GM19025 (cell line): ENCODE results near the gene PPP2R3B.

ENCODE experiments used
- ATAC-seq: cut with Tn5 transposase; IDR thresholded peaks from one replicate; pipeline ENCODE4 v1.9.1; 2021; ENCODE audit warnings: mild to moderate bottlenecking, low read depth, moderate library complexity; ENCODE audit not compliant: unreplicated experiment

The PPP2R3B gene

DNA sequence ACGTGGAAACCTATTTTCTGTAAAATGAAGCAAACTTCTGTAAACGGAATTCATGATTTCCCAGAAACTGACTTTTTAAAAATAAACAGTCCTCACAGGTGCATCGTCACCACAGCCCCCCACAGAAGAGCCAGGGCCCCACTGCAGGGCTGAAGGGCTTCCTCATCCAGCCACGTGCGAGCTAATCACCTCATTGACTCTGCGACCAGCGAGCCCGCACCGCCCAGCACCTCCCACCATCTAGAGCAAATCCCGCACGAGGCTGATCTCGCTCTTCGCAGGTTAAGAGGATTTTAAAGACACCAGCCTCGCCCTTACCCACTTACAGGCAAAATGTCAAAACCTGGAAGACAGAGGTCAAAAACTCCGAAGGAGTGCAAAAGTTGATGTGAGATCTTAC is 14.8 kb downstream of the PPP2R3B start:
- ATAC-seq, result no peak

DNA sequence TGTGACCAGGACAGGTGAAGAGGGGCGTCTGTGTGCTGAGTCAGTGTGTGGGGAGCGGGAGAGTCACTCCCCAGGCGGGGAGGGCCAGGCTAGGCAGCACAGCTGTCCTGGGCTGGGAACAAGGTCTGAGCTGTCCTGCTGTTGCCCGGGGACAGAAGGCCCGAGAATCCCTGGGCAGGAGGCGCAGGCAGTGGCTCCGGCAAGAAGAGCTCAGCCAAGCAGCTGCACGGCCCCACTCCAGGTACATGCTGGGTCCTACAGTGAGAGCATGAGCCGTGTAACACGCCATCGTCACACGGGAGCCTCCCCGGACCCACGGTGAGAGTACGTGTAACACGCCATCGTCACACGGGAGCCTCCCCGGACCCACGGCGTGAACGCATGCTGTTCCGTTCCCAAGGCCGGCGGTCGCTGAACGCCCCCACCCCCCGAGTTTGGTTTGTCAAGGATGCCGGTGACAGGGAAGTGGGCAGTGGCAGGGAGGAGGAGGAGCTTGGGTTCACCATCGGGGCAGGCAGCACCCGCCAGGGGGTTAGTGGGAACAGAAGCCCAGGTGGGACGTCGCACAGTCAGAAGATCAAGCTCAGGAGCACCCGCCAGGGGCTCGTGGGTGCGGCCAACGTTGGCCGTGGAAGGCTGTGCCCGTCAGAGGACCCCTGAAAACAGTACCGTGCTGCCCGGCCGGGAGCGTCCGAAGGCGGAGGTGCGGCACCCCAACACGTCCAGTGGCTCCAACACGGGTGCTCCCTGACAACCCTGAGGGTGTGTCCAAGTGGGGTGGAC is 15.6 kb downstream of the PPP2R3B start:
- no peak for ATAC-seq

DNA sequence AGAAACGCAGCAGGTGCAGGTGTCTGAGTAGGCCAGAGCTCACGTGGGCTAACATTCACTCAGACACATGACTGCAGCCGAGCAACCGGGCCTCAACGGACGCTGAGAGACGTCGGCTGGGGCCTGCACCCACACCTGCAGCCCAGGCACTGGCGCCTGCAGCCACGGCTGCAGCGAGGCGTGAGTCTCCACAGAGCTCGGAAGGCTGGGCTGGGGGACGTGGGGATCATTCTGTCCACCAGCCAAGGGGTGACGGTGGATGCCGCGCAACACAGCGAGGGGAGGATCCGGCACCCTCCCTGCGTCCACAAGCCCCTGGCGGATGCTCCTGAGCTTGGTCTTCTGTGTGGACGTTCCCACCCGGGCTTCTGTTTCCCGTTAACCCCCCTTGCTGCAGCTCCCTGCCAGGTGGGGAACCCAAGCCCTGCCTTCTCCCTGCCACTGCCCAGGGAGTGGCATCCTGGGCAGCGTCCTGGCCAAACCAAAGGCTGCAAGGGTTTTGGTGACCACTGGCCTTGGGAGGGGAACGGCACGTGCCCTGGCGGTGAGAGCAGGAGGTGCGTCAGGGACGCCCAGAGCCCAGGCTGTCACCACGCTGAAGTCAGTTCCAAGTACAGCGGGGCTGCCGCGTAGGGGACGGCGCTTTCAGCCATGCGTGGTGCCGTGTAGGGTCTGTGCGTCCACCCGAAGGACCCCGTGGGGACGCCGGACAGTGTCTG is 16.3 kb downstream of the PPP2R3B start:
- no peak for ATAC-seq

DNA sequence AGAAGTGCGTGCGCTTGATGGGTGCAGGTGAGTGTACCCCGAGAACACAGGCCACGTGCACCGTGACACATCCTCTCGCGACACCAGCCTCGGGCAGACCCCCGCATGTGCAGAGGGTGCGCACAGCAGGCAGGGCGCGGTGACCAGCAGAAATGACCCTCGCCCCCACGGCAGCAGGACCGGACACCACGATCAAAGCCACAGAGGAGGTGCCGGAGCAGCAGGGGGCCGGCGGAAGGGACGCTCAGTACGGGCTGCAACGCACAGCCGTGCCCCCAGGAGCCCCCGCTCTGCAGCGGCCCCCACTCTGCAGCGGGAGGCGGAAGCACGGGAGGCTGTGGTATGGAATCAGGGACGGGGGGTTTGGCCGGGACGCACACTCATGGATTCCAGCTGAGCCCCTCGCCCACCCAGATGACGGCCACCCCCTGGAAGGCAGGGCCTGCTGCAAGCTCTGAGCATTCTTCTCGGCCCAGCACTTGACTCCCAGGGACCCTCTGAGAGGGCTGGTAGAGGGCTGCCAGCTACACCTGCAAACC is 17.1 kb downstream of the PPP2R3B start:
- no peak for ATAC-seq

DNA sequence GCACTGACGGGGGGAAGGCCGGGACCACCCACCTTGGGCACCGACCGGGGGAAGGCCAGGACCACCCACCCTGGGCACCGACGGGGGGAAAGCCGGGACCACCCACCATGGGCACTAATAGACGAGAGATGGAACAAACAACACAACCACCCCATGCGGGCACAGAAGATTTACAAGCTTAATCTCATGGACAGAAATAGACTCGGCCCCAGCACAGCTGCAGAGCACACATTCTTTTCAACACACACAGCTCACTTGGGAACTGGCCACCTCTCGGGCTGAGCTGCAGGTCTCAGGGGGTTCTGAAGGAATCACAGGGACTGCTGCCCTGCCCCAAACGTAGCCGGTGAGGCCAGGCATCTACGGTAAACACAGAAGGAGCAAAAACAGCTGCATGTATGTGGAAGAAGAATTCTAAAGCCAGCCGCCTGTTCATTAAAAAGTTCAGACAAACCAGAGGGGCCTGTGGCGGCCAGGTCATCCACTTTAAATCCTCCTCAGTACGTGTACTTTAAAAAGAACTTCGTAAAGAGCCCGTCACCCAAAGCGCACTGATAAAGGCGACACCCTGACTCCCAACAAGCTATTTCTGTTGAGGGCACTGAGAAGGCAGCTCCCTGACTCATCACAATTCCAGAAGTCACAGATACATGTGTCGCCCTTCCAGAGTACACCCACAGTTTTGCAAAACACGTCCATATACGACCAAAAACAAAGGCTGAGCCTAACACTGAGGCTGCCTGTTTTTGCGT is 17.7 kb downstream of the PPP2R3B start:
- no peak for ATAC-seq

DNA sequence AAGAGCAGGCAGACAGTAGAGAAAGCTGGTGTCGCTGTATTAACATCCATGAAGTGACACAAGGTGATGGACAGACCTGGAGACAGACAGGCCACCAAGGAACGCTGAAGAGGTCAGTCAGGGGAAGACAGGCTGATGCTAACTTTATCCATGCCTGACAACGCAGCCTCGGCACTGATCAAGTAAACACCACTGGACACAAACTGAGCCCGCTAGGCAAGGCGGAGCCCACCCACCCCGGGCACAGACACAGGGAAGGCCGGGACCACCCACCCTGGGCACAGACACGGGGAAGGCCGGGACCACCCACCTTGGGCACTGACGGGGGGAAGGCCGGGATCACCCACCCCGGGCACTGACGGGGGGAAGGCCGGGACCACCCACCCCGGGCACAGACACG is 18.8 kb downstream of the PPP2R3B start:
- no peak for ATAC-seq

DNA sequence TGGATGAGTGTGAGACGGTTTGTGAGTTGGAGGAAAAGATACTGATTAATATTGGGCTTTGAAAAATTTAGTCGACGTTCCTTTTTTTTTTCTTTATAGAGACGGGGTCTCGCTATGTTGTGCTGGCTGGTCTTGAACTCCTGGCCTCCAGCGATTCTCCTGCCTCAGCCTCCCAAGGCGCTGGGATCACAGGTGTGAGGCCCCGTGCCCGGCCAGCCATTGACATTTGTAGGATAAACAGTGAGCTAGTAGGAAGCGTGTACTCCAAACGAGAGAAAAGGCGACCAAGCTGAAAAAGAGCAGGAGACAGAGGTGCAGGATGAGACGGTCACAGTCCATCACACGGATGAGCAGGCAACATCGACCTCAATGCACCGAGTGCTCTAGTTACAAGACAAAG is 19.4 kb downstream of the PPP2R3B start:
- ATAC-seq, result no peak

DNA sequence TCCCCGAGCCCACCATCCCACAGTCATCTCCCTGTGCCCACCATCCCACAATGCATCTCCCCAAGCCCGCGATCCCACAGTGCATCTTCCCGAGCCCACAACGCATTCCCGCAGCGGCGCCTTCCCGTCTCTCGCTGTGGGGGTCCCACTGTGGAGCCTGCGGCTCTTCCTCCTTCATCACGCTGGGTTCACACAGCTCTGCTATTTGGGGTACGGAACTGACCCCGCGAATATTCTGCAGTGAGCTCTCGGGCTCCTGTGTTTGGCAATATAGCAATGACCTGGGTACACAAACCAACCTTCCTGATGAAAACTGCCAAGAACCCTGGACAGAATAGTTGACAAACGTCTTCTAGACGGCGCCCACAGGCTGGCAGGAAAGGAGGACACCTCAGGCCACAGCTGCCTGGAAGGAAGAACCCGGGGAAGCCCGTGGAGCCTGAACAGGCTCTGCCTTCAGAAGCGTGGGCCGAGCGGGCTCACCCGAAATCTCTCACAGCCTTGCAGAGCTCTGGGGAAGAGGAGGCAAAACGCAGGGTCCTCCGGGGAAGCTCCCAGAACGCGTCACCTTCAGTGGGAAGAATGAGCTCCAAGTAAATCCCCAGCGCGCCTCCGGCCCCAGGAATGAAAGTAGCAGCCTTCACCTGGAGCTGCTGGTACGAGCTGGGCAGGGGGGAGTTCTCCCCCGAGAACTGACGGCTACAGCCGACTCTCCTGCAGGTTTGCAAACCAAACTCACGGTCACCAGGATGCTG is 22.9 kb downstream of the PPP2R3B start:
- no peak for ATAC-seq

DNA sequence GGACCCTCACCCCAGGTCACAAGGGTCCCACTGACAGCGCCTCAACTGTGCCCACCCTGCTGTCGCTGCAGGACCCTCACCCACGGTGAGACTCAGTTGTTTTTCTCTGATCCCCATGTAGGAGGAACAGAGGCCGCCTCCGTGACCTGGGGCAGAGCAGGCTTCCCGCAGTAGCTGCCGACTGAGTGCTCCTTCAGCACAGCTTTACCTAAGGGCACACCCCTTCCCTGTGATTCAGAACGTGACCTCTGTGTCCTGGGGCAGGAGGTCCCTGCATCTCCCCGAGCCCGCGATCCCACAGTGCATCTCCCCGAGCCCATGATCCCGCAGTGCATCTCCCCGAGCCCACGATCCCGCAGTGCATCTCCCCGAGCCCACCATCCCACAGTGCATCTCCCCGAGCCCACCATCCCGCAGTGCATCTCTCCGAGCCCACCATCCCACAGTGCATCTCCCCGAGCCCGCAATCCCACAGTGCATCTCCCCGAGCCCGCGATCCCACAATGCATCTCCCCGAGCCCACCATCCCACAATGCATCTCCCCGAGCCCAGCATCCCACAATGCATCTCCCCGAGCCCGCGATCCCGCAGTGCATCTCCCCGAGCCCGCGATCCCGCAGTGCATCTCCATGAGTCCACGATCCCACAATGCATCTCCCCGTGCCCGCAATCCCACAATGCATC is 23.6 kb downstream of the PPP2R3B start:
- no peak for ATAC-seq

DNA sequence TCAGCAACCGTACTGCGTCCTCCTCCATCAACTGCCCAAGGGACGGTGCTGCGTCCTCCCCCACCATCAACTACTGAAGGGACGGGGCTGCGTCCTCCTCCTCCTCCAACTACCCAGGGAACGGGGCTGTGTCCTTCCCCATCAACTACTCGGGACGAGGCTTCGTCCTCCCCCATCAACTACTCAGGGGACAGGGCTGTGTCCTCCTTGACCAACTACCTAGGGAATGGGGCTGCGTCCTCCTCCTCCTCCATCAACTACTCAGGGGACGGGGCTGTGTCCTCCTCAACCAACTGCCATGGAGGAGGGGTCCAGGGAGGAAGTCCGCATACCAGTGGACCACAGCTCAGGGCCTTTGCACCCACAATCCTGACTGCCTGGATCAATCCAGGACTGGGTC is 24.4 kb downstream of the PPP2R3B start:
- ATAC-seq, result no peak

DNA sequence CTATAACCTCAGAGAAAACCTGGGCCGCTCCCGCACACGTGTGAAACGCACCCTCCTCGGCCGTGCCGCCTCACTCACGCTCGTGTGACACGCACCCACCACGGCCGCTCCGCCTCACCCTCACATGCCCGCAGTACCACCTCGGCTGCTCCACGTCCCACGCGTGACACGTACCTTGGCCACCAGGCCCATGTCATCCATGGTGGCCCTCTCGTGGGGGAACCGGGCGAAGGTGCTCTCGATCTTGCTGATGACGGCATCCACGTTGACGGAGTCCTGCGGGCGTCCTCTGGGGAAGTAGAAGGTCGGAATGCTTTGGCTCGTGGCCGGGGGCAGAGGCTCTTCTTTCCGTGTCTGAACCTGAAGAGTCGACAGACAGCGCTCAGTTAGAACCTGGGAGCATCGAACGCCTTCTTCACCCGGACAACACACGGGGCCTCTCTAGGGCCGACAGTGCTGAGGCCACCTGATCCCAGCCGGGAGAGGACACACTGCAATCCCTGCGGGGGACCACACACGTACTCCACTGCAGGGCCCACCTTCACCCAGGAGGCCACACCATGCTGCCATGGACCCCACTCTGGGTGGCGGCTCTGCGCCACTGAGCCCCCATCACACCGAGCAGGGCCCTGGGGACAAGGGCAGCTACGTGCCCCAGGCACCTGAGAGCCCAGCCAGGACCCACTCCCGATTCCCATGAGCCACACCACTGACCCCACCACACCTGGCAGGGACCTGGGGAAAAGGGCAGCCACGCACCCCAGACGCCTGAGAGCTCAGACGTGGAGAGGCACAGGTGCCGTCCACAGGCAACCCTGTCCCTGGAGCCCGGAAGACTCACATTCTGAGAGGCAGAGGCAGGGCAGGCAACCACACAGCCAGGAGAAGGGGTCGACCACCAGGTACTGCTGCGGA is 25.2 kb downstream of the PPP2R3B start:
- ATAC-seq, result no peak

DNA sequence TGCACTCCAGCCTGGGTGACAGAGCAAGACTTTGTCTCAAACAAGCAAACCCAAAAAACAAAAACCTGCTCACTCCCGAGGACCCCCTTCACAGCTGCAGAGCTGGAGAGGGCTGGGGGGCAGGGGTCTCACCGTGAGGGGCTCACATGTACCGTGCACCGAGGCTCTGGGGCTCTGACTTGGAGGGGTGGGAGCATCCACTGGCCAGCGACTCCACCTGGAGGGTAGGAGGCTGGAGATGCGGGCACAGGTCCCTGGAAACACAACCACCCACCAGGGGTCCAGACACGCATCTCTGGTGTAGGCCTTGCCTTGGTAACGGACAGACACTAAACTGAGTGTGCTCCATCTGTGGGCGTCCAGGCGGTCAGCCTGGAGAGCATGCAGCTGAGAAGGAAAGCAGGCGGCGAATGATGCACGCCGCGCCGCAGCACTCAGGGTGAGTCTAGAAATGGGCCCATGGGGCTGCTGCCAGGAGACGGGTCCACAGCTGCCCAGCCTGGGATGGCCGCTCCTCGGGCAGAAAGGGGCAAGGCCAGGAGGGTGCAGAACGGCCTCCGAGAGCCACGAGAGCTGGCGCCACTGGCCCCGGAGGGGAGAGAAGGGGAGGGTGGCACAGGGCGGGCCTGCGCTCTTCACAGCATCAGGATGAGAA is 26.1 kb downstream of the PPP2R3B start:
- no peak for ATAC-seq

DNA sequence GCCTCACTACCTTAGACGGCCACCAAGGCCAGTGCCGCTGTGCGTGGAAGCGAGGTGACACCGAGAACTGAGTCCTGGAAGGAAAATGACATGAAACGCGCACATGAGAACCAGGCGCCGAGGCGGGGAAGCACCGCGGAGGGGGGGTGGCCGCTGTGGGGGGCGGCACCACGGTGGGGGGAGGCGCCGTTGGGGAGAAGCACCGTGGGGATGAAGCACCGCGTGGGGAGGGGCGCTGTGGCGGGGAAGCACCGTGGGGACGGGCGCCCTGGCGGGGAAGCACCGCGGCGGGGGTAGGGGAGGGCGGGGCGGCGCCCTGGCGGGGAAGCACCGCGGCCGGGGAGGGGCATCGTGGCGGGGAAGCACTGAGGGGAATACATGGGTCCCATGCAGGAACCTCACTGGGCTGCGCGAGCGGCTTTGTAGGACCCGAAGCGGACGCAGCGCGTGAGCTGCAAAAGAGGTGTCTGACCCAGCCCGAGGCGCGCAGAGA is 28.0 kb downstream of the PPP2R3B start:
- no peak for ATAC-seq

DNA sequence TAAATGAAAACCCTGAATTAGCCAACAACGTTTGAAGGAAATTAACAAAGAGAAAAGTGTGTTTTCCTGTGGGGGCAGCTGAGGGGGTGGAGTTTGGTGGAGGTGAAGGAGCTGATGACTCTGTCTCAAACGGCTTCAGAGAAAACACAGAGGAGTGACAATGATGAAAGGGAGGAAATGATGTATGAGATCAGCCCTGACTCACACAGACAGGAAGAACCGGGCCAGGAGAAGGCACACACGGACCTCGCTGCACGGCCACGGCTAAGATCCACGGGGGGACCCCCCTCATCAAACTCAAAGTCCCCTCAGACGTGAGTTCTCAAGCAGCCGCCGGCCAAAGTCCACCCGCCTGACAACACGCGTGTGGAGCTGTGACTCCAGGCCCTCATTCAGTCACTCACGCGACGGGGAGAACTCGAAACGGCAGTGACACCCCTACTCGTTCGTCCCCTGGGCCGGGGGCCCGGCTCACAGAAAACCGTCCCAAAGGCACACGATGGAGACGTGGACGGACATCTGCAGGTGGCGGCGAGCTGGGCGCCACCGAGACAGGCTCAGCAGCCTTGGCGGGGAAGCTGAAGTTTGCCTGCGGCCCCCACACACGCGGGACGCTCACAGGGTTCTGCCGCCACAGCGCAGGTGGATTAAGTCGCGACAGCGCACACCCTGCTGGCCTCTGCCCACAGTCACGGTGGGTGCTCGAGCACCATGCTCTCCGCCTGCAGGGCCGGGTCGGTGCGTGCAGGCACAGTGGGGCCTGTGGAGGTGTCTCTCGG is 28.8 kb downstream of the PPP2R3B start:
- no peak for ATAC-seq

DNA sequence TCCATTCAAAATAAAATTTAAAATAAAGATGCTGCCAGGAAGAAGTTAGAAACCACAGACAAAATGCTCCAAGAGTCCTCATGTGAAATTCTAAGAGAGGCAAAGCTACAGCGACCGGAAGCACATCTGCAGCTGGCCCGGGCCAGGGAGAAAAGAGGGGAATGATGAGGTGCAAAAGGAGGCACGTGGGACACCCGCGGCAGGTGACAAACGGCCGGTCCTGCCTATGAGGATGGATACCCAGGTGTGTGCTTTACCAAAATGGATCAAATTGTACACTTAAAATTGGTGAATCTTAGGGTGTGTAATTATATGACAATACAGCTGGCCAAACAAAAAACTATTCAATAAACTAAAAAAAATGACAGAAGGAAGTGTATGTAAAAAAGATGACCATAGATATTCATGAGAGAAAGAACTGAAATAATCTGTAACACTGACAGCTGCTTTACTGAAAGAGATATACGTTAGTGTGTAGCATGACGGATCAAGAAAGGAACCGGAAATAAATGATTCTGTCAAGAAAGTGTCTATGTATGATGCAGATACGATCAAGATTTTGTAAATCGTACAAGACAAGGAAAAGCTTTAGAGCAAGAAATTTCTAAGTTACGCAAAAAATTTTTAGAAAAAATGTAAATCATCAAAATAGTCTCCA is 29.5 kb downstream of the PPP2R3B start:
- no peak for ATAC-seq

DNA sequence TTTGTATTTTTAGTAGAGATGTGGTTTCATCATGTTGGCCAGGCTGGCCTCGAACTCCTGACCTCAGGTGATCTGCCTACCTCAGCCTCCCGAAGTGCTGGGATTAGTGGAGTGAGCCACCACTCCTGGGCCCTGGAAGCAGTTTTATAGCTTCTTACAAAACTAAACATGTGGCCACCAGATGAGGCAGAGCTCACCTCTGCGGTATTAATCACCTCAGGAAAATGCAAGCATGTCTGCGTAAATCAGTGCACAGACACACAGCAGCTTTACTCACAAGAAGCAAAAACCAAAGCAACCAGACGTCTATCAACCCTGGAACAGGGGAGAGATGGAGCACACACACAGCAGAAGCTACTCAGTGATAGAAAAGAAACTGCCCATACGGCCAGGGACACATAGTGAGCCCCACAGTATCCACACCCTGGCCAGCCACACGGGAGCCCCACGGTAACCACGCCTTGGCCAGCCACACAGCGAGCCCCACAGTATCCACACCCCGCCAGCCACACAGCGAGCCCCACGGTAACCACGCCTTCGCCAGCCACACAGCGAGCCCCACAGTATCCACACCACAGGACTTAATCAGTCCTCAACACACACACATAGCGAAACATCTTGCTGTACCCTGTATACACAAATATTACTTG is 30.2 kb downstream of the PPP2R3B start:
- no peak for ATAC-seq
